Measurements from ENCODE around the gene RNF125.
"Not testable (repeated sequence)": the region's sequence is repeated elsewhere in the genome, so short reads cannot be mapped to it uniquely, and the experiment has no call there.

The RNF125 gene

GRCh38 chr18:32026491-32027086, 8.0 kb downstream of the RNF125 start:
- no peak for DNase-seq

- DNase-seq, result no peak
Measured at GRCh38 chr18:32029558-32029957, 10.9 kb downstream of the RNF125 start.

DNA sequence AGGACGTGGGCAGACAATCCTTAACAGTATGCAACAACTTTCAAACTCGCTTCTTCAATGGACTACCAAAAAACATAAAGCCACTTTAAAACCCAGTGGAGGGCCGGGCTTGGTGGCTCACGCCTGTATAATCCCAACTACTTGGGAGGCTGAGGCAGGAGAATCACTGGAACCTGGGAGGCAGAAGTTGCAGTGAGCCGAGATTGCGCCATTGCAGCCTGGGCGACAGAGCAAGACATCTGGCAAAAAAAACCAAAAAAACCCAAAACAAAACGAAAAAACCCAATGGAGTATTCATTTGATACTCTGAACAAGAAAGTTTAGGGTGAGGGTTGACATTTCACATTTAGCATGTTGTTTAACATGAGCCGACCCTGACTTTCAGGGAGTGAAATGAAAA, 14.0 kb downstream of the RNF125 start:
- no peak for DNase-seq

DNA sequence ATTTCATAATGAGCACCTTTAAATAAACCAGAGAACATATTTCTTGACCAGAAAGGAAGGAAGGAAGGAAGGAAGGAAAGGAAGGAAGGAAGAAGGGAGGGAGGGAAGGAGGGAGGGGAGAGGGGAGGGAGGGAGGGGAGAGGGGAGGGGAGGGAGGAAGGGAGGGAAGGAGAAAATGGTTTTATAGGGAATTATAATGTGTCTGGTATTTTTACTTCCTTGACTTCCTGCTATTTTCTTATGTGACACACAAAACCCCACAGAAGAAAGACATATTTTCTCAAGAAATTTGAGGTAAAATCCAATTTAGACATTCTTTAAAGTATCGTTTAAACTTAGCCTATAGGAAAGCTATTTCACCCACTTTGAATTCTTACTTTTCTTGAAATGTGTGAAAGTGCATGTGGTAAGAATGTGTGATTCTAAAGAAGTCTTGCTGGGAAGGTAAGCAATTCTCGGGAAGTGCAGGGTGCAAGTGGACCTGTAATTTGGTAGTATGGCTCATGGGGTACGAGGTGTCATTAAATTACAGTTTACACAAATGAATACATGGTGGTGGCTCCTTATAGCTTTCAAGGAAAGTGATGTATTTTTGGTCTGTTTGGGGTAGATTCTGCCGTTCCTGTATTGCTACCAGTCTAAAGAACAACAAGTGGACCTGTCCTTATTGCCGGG, 18.0 kb downstream of the RNF125 start:
- DNase-seq, result no peak

- DNase-seq, result no peak
Measured at GRCh38 chr18:32037616-32038015, 19.0 kb downstream of the RNF125 start.

- DNase-seq, result peak; percentile 58
Measured at GRCh38 chr18:32040936-32041335, 22.3 kb downstream of the RNF125 start.

GRCh38 chr18:32042337-32042736, 23.7 kb downstream of the RNF125 start:
- DNase-seq, result peak; percentile 27

GRCh38 chr18:32048507-32049091, 30.0 kb downstream of the RNF125 start:
- DNase-seq, result peak; percentile 38

DNA sequence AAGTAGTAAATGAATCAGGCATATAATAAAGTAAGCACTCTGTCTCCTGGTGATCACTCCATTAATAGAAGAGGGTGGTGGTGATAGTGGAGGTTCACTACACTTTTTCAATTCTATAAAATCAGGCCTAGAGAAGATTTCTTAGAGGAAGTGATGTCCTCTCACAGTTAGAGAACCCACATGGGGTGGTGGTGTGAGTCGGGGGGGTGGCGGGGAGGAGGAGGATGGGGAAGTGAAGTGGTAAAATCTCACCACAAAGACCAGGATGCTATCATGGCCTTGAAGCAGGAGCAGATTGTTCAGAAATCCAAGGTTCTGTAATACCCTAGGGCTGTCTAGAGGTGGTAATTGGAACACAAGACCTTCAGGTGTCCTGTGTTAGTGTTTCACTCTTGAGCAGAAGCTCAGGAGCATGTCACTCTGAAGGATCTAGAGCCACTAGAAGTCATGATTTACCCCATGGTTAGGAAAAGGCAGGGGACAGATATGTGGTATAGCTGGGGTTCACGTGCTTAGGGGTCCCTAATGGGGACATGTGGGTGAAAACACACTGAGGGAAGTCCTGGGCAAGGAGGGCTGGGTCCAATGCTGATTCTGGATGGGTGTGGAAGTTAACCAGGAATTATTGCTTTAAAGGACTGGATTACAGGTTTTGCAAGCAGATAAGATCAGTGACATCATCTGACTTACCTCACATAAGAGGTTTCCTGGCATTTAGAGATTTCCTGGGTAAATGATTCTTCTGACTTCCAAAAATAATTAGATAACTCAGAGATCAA, 31.0 kb downstream of the RNF125 start:
- peak; percentile 37 for DNase-seq

DNA sequence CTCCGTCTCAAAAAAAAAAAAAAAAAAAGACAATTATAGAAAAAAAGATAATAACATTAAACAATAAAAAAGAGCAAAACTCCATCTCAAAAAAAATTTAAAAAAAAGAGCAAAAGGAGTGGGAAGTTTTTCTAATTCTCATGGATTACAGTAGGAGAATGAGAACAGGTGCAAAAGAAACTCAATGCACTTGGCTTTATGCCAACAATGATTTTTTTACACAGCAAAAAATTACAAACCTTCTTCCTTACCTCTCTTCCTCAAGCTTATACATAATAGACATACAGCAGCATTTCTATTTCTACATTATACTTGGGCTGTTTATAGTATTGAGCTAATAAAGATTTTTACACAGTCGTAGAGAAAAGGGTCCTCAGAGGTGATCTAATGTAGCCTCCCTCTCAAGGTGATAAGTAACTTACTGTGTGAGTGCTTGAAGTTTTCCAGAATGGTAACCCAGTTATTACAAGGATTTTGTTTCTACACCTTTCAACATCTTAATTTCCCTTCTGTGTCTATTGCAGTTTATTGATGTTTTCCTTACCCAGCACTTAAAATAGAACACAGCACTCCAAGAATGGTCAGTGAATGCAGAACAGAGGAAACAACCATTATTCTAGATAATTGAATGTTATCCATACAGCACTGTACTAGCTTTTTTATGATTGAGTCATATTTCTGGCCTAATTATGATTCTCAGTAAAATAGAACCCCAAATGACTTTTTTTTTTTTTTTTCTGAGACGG, 38.2 kb downstream of the RNF125 start:
- no peak for DNase-seq

DNA sequence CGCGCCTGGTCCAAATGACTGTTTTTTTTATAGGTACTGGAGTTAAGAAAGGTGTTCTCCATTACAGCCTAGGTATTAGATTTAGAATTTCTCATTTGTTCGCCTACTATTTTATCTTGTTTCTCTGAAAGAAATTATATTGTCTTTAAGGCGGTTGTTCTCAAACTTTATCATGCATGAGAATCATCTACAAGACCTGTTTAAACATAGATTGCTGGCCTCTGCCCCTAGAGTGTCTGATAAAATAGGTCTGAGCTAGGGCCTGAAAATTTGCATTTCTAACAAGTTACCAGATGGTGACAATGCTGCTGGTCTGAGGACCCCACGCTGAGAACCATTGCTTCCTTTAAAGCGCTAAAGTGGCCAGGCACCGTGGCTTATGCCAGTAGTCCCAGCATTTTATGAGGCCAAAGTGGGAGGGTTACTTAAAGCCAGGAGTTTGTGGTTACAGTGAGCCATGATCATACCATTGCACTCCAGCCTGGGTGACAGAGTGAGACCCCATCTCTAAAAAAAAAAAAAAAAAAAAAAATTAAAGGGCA, 39.1 kb downstream of the RNF125 start:
- DNase-seq, result no peak

DNA sequence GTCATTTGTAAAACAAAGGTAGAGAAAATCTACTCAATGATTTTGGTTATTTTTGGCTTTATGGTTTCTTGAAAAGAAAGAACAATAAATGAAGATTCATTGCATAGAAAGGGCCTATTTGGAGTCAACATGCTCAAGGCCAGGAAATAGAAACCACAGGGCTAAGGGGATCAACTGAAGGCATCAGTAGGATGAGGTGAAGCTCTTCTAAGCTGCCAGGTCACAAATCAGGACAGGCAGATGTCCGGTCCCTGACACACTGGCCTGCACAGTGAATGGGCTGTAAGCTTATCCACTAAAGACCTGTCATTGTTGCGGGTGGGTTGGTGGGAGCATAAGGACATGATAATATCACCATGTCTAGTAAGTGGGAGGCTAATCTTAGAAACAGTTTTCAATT, 41.4 kb downstream of the RNF125 start:
- no peak for DNase-seq

- DNase-seq, result no peak
Measured at GRCh38 chr18:32067375-32068167, 48.9 kb downstream of the RNF125 start.

- DNase-seq, result peak; percentile 16
Measured at GRCh38 chr18:32072321-32072720, 53.7 kb downstream of the RNF125 start.

- DNase-seq, result no peak
Measured at GRCh38 chr18:32074206-32074605, 55.6 kb downstream of the RNF125 start.

DNA sequence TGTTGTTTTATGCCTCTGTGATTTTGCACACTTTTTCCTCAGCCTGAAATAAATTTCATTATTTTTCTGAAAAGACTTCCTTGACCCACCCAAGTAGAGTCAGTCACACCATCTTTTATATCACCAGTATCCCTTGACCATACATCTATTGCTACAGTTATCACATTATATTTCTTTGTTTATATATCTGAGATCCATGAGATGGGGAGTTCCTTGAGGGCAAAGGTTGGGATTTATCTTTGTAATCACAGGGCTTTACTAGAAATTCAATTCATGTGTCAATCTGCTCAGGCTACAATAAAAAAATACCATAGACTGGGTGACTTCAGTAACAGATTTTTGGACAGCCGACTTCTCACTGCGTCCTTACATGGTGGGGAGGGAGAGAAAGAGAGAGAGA, 60.2 kb downstream of the RNF125 start:
- no peak for DNase-seq

DNA sequence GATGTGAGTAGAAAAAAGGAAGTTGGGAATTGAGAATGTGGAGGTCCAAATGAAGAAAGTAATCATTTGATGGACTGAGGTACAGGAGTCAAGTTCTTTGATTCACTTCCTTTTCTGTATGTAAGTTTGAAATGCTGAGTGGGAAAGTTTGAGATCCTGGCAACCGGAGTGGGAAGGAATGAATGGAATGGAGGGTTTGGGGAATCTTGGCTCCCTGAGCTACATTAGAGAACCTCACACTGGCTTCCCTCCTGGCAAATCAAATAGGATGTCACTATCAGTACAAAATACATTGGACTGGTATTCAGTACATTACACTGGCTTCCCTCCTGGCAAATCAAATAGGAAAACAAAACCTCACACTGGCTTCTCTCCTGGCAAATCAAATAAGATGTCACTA, 63.3 kb downstream of the RNF125 start:
- no peak for DNase-seq

- no peak for DNase-seq
Measured at GRCh38 chr18:32083781-32084180, 65.2 kb downstream of the RNF125 start.

DNA sequence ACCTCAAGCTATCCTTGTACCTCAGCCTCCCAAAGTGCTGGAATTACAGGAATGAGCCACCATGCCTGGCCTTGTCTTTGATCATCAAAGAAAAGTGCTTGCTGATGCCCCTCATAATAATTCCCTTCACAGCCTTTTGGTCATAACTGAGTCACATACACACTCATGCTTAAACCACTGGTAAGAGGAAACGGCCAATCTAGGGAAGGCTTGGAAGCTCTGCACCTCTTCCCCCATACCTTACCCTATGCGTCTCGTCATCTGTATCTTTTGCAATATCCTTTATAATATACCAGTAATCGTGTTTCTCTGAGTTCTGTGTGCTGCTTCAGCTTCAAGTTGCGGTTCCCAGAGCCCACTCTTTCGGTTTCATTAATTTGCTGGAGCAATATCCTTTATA, 68.3 kb downstream of the RNF125 start:
- no peak for DNase-seq

DNA sequence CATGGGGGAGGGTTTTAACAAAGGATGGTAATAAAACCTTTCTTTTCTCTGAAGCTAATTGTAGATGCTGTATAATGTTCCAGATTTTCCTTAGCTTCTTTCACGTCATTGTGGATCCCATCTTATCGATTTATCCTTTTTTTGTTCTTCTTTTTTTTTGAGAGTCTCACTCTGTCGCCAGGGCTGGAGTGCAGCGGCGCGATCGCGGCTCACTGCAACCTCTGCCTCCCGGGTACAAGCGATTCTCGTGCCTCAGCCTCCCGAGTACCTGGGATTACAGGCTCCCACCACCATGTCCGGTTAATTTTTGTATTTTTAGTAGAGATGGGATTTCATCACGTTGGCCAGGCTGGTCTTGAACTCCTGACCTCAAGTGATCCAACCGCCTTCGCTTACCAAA, 72.2 kb downstream of the RNF125 start:
- DNase-seq, result not testable (repeated sequence)

GRCh38 chr18:32091325-32091723, 72.7 kb downstream of the RNF125 start:
- no peak for DNase-seq

Measured in KG1 (cell line).